ENCODE results near the gene DDT.
"Not testable (repeated sequence)": the region's sequence is repeated elsewhere in the genome, so short reads cannot be mapped to it uniquely, and the experiment has no call there.

The DDT gene

DNA sequence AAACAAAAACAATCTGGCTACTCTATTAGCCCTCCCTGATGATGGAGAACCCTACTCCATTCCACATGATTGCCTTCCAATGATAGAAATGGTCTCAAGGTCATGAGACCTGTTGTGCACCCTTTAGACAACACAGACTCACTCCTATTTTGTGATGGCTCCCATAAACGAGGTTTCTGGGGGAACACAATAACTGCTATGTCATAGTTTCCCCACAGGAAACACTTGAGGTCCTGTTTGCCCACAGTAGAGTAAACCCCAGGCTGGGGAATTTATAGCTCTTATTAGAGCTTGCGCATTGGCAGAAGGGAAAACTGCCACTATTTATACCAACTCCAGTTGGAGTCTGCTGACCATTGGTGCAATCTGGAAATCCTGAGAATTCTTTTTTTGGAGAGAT, 51.3 kb downstream of the DDT start:
- no peak overlapping the region for H3K4me3 ChIP-seq (IDR thresholded peaks at IDR 0.05; ENCODE audit: insufficient read depth, low read depth, low read length)
- H4K20me1 ChIP-seq (ENCODE audit: insufficient read depth) = no peaks in the 10 kb centered on the region
- H3K4me1 ChIP-seq (ENCODE audit: low read depth, poor library complexity, severe bottlenecking) = no peaks in the 10 kb centered on the region
- no peak overlapping the region for H3K4me2 ChIP-seq
- H3K27ac ChIP-seq = no peak overlapping the region
- no peaks in the 10 kb centered on the region for H3K27me3 ChIP-seq (ENCODE audit: insufficient read depth, low read depth)
- H3K79me2 ChIP-seq (ENCODE audit: insufficient read depth, low read depth) = no peaks in the 10 kb centered on the region
- H3K9ac ChIP-seq = no peak overlapping the region
- no peak overlapping the region for H2AFZ ChIP-seq (ENCODE audit: low read depth)
- TF ChIP-seq, protein P1, sequence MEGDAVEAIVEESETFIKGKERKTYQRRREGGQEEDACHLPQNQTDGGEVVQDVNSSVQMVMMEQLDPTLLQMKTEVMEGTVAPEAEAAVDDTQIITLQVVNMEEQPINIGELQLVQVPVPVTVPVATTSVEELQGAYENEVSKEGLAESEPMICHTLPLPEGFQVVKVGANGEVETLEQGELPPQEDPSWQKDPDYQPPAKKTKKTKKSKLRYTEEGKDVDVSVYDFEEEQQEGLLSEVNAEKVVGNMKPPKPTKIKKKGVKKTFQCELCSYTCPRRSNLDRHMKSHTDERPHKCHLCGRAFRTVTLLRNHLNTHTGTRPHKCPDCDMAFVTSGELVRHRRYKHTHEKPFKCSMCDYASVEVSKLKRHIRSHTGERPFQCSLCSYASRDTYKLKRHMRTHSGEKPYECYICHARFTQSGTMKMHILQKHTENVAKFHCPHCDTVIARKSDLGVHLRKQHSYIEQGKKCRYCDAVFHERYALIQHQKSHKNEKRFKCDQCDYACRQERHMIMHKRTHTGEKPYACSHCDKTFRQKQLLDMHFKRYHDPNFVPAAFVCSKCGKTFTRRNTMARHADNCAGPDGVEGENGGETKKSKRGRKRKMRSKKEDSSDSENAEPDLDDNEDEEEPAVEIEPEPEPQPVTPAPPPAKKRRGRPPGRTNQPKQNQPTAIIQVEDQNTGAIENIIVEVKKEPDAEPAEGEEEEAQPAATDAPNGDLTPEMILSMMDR (conservative IDR thresholded peaks at IDR 0.05; ENCODE audit: low read depth, low read length) = no peak
- H3K36me3 ChIP-seq (ENCODE audit: insufficient read depth) = no peaks in the 10 kb centered on the region

GRCh38 chr22:23921586-23922201, 52.5 kb downstream of the DDT start:
- not testable (repeated sequence) for H3K79me2 ChIP-seq (ENCODE audit: insufficient read depth, low read depth); H3K27ac ChIP-seq; H3K4me3 ChIP-seq (IDR thresholded peaks at IDR 0.05; ENCODE audit: insufficient read depth, low read depth, low read length)

More at GRCh38 chr22:23921586-23922201, 52.5 kb downstream of the DDT start:
- H3K27me3 ChIP-seq (ENCODE audit: insufficient read depth, low read depth); H3K4me1 ChIP-seq (ENCODE audit: low read depth, poor library complexity, severe bottlenecking); H3K4me2 ChIP-seq; H4K20me1 ChIP-seq (ENCODE audit: insufficient read depth); H3K9ac ChIP-seq; H2AFZ ChIP-seq (ENCODE audit: low read depth); H3K36me3 ChIP-seq (ENCODE audit: insufficient read depth): not testable (repeated sequence)

All from KMS-11 (cell line).